Dendritic cell treated with granulocyte-macrophage colony-stimulating factor and Interleukin-4, amounts not matched to agents 40 ng/mL and 50 ng/mL, for 4 days (primary cell): ENCODE measurements around the gene SYT17.

Source experiments
- H3K27ac Mint-ChIP-seq: one replicate; pipeline ENCODE4 v1.8.0; 2022; ENCODE audit warnings: mild to moderate bottlenecking, mixed read lengths
- H3K27me3 Mint-ChIP-seq: one replicate; pipeline ENCODE4 v1.8.0; 2022; ENCODE audit warnings: mild to moderate bottlenecking, mixed read lengths
- H3K36me3 Mint-ChIP-seq: one replicate; pipeline ENCODE4 v1.8.0; 2022; ENCODE audit warnings: low read depth, mixed read lengths
- H3K4me1 Mint-ChIP-seq: one replicate; pipeline ENCODE4 v1.8.0; 2022; ENCODE audit warnings: low read depth, mixed read lengths
- H3K4me3 Mint-ChIP-seq: one replicate; pipeline ENCODE4 v1.8.0; 2022; ENCODE audit warnings: mild to moderate bottlenecking, moderate library complexity, mixed read lengths
- H3K9me3 Mint-ChIP-seq: one replicate; pipeline ENCODE4 v1.8.0; 2022; ENCODE audit warnings: mixed read lengths
- intact Hi-C: fragments of 100-400 bp; cut with micrococcal nuclease; formaldehyde crosslinking; loops from one replicate; pipeline ENCODE4 v1.15.0; 2022

Gene SYT17

GRCh38 chr16:19147627-19148026, 20.4 kb upstream of the SYT17 start:
- Mint-ChIP-seq H3K27ac (no peak overlapping the region), H3K36me3 (no peaks in the 10 kb centered on the region), H3K4me1 (peaks cover 25% of the 10 kb centered on the region), H3K9me3 (peaks cover 12% of the 10 kb centered on the region), H3K27me3 (peaks cover 12% of the 10 kb centered on the region), H3K4me3 (no peak overlapping the region)
- intact Hi-C loops = no loop called here

DNA sequence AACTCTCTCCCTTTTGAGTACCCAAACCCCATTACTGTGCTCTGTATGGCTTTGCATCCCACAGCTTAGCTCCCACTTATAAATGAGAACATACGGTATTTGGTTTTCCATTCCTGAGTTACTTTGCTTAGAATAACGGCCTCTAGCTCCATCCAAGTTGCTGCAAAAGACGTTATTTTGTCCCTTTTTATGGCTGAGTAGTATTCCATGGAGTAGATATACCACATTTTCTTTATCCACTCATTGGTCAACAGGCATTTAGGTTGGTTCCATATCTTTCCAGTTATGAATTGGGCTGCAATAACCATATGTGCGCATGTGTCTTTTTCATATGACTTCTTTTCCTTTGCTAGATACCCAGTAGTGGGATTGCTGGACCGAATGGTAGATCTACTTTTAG, 19.9 kb upstream of the SYT17 start:
- peaks cover 28% of the 10 kb centered on the region for H3K4me1 Mint-ChIP-seq
- no peak overlapping the region for H3K27ac Mint-ChIP-seq
- H3K4me3 Mint-ChIP-seq = no peak overlapping the region
- intact Hi-C loops = no loop called here
- H3K27me3 Mint-ChIP-seq = peaks cover 13% of the 10 kb centered on the region
- peaks cover 12% of the 10 kb centered on the region for H3K9me3 Mint-ChIP-seq
- no peaks in the 10 kb centered on the region for H3K36me3 Mint-ChIP-seq

DNA sequence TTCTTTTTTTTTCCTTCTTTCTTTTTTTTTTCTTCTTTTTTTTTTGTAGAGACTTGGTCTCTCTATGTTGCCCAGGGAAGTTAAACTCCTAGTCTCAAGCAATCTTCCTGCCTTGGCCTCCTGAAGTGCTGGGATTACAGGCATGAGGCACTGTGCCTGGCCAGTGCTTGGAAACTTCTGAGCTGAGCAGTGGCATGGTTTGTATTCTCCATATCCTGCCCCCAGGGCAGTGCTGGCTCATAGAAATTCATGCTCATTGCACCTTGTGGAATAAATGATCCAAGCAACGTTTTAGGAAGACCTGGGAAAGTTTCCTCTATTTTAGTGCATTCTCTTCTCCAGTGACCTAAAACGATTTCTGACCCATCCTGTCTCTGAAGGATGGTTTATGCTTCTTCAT, 16.7 kb upstream of the SYT17 start:
- peaks cover 11% of the 10 kb centered on the region for H3K27me3 Mint-ChIP-seq
- peaks cover 36% of the 10 kb centered on the region for H3K4me1 Mint-ChIP-seq
- no peak overlapping the region for H3K4me3 Mint-ChIP-seq
- H3K27ac Mint-ChIP-seq = no peak overlapping the region
- intact Hi-C loops = no loop called here
- peaks cover 19% of the 10 kb centered on the region for H3K9me3 Mint-ChIP-seq
- H3K36me3 Mint-ChIP-seq = no peaks in the 10 kb centered on the region

GRCh38 chr16:19152042-19152441, 16.0 kb upstream of the SYT17 start:
- Mint-ChIP-seq H3K36me3 (no peaks in the 10 kb centered on the region), H3K27ac (no peak overlapping the region), H3K9me3 (peaks cover 23% of the 10 kb centered on the region), H3K27me3 (peaks cover 9% of the 10 kb centered on the region), H3K4me1 (peaks cover 36% of the 10 kb centered on the region), H3K4me3 (no peak overlapping the region)
- intact Hi-C loops = no loop called here

GRCh38 chr16:19153876-19154275, 14.2 kb upstream of the SYT17 start:
- Mint-ChIP-seq H3K9me3 (peaks cover 14% of the 10 kb centered on the region), H3K4me3 (no peak overlapping the region), H3K36me3 (no peaks in the 10 kb centered on the region), H3K27me3 (peaks cover 10% of the 10 kb centered on the region), H3K27ac (no peak overlapping the region), H3K4me1 (peaks cover 34% of the 10 kb centered on the region)
- intact Hi-C loops = no loop called here

DNA sequence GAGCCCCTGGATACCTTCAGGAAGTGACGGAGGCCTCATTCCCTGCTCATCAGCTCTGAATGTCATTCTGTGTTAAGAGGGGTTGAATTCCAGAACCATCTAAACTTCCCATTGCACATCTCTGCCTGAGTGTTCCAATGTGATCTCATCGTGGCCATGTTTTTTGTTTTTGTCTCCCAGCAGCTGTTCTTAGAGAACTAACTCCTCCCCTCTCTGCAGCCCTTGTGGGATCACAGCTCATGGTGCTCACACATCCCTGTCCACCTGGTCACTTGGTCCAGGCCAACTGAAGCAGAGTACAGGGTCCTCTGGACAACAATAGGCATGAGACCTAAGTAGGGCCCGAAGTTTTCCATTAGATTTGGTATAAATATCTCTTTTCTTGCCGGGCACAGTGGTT, 6.0 kb upstream of the SYT17 start:
- Mint-ChIP-seq H3K36me3 (no peaks in the 10 kb centered on the region), H3K27me3 (peaks cover 13% of the 10 kb centered on the region), H3K4me3 (no peak overlapping the region), H3K4me1 (peaks cover 14% of the 10 kb centered on the region), H3K9me3 (no peaks in the 10 kb centered on the region), H3K27ac (no peak overlapping the region)
- intact Hi-C loops = no loop called here

DNA sequence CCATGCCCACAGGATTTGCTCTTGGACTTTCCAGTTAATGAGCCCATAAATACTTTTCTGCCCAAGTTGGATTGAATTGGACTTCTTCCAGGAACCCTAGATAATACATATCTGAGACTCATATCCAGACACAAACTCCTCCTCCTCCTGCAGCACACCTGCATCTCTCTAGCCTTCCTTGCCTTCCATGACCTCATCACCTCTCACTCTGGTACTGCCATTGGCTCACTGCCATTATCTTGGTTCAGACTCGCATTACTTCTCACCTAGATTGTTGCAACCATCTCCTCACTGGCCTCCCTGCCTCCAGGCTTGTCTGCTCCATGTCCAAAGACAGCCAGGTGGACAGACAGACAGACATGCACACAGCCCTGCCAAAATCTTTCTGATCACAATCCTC, 4.8 kb upstream of the SYT17 start:
- no peak overlapping the region for H3K4me3 Mint-ChIP-seq
- H3K4me1 Mint-ChIP-seq = peaks cover 14% of the 10 kb centered on the region
- H3K9me3 Mint-ChIP-seq = no peaks in the 10 kb centered on the region
- intact Hi-C loops = no loop called here
- no peaks in the 10 kb centered on the region for H3K36me3 Mint-ChIP-seq
- H3K27ac Mint-ChIP-seq = no peak overlapping the region
- H3K27me3 Mint-ChIP-seq = peaks cover 13% of the 10 kb centered on the region

- intact Hi-C loops = no loop called here
- no peaks in the 10 kb centered on the region for H3K9me3 Mint-ChIP-seq
- H3K36me3 Mint-ChIP-seq = no peaks in the 10 kb centered on the region
- H3K27me3 Mint-ChIP-seq = peaks cover 10% of the 10 kb centered on the region
- H3K27ac Mint-ChIP-seq = no peak overlapping the region
- H3K4me3 Mint-ChIP-seq = no peak overlapping the region
- peaks cover 9% of the 10 kb centered on the region for H3K4me1 Mint-ChIP-seq
These were observed 3.8 kb upstream of the SYT17 start for GRCh38 chr16:19164285-19164684.

DNA sequence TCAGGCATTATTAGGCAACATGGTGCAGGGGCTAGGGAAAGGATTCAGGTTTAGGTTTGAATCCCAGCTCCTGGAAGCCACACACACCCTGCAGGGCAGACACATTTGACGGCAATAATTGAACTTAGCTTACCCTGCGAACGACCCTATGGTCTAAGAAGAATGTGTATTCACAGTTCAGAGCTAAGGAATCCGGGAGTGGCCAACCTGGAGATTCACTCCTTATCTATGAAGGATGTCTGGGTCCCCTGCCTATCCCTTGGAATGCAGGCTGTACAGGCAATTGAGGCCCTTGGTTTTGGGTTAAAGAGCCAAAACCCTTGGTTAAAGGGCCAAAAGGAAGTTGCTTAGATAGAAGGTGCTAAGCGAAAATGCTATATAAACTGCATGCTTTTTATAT, 2.9 kb upstream of the SYT17 start:
- Mint-ChIP-seq H3K36me3 (no peaks in the 10 kb centered on the region), H3K4me1 (peaks cover 14% of the 10 kb centered on the region), H3K27me3 (peaks cover 12% of the 10 kb centered on the region), H3K27ac (no peak overlapping the region), H3K9me3 (no peaks in the 10 kb centered on the region), H3K4me3 (no peak overlapping the region)
- intact Hi-C loops = loop anchor here (5.0 kb wide), 1 partner anchor 33 kb away; no protein-coding TSS in a partner anchor

DNA sequence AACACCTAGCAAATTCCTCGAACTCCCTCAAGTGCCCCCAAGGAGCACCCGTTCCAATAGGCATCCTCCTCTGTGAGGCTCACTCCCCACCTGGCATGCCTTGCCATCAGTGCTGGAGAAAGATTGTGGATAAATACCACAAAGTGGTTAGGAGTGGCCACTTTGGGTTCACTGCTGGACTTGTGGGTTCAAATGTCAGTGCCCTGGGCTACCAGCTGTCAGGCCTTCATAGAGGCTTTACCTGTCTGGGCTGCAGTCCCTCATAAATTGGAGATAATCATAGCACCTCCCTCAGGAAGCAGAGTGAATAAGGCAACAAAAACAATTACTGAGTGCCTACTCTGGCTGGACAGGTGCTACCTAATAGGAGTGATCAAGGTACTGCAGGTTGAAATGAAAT, 1.5 kb upstream of the SYT17 start:
- H3K9me3 Mint-ChIP-seq = no peaks in the 10 kb centered on the region
- intact Hi-C loops = loop anchor here (5.0 kb wide), 1 partner anchor 34 kb away; no protein-coding TSS in a partner anchor
- H3K27me3 Mint-ChIP-seq = peaks cover 21% of the 10 kb centered on the region
- H3K4me3 Mint-ChIP-seq = no peak overlapping the region
- peaks cover 19% of the 10 kb centered on the region for H3K4me1 Mint-ChIP-seq
- H3K27ac Mint-ChIP-seq = no peak overlapping the region
- H3K36me3 Mint-ChIP-seq = no peaks in the 10 kb centered on the region

DNA sequence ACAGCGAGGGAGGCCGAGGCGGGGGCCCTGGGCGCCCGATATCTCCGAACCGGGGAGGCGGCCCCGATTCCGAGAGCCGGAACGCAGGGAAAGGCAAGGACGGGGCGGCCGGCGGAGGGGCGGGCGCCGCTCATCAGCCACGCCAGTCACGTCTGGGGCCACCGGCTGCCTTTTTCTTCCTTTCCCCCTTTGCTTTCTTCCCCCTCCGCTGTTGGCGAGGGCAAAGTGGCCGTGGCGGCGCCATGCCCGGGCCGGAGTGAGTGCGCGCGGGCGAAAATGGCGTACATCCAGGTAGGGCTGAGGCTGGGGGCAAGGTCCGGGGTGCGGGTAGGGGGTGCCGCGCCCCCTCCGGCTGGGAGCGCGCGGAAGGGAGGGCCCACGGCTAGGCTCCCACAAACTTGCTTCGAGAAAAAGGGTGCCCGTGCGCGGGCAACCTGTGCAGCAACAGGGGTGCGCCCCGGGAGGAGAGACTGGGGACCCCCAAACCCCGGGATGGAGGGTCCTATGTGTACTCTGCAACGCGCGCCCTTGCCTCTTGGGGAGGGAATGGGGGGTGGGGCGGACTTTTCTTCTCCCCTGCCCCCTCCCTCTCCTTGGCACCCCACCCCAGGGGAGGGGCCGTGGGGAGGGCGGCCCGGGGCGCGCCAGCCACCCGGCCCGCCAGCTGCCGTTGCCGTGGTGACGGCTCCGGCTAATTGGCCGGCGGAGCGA, 486 bp downstream of the SYT17 start:
- H3K4me3 Mint-ChIP-seq = peak overlapping the region; percentile 84
- H3K27me3 Mint-ChIP-seq = peaks cover 24% of the 10 kb centered on the region
- H3K9me3 Mint-ChIP-seq = no peaks in the 10 kb centered on the region
- H3K4me1 Mint-ChIP-seq = peaks cover 25% of the 10 kb centered on the region
- H3K27ac Mint-ChIP-seq = peak overlapping the region; percentile 79
- peaks cover 10% of the 10 kb centered on the region for H3K36me3 Mint-ChIP-seq
- intact Hi-C loops = loop anchor here (5.0 kb wide), 1 partner anchor 36 kb away; no protein-coding TSS in a partner anchor

GRCh38 chr16:19169082-19169639, 1.1 kb downstream of the SYT17 start:
- intact Hi-C loops = loop anchor here (5.0 kb wide), 1 partner anchor 37 kb away; no protein-coding TSS in a partner anchor
- peaks cover 17% of the 10 kb centered on the region for H3K36me3 Mint-ChIP-seq
- H3K27me3 Mint-ChIP-seq = peaks cover 28% of the 10 kb centered on the region
- peaks cover 29% of the 10 kb centered on the region for H3K4me1 Mint-ChIP-seq
- H3K27ac Mint-ChIP-seq = peak overlapping the region; percentile 79
- H3K9me3 Mint-ChIP-seq = no peaks in the 10 kb centered on the region
- peak overlapping the region; percentile 84 for H3K4me3 Mint-ChIP-seq

DNA sequence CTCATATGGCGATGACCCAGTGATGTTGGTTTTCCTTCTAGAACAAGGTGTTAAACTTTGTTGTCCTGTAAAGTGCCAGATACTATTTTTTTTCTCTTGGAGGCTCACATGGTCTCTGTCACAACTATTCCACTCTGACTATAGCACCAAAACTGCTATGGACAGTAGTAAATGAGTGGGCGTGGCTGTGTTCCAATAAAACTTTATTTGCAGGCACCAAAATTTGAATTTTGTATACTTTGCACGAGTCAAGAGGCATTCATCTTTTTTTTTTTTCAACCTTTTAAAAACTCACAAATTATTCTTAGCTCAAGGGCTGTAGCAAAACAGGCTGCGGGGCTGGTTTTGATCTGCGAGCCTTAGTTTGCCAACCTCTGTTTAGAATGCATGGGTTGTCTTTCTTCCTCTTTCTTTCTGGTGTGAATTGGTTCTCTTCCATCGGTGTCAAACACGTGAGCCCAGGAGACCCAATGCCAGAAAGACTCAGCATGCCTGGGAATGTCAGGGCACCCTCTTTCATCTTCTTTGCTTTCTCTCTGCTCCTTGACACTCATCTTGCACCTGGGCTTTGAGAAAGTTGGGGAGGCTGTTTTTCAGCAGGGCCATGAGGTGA, 2.1 kb downstream of the SYT17 start:
- Mint-ChIP-seq H3K27ac (no peak overlapping the region), H3K27me3 (peaks cover 29% of the 10 kb centered on the region), H3K4me1 (peaks cover 39% of the 10 kb centered on the region), H3K9me3 (no peaks in the 10 kb centered on the region), H3K4me3 (no peak overlapping the region), H3K36me3 (peaks cover 25% of the 10 kb centered on the region)
- intact Hi-C loops = no loop called here

DNA sequence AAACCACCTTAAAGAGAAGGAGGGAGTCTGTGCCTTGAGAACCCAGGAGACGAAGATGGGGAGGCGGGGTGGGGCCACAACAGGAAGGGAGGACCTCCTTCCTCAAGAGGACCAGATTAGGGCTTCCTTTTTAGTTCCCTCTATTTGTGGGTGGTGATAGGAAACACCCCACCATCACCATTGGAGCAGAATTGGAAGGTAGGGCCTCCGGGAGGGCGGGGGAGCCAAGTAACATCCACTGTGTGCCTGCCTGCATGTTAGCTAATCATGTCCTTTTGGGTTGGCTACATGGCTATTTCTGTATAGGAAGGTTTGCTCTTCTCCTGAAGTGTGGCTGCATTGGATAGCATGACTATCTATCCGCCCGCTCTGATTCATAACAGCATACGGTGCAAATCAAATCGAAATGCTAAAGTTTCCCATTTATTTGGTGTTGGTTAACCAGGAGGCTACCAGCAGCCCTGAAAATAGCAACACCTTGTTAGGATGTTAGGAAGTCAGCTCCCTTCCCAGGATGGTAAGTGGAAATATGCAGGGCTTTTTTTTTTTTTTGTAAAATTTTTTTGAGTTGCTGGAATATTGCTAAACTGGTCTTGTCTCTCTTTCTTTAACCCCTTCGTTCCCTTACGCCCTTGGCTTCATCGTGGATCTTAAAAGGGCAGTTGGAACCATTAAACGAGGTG, 4.2 kb downstream of the SYT17 start:
- intact Hi-C loops = no loop called here
- peaks cover 26% of the 10 kb centered on the region for H3K27me3 Mint-ChIP-seq
- H3K4me3 Mint-ChIP-seq = no peak overlapping the region
- peaks cover 40% of the 10 kb centered on the region for H3K36me3 Mint-ChIP-seq
- peaks cover 59% of the 10 kb centered on the region for H3K4me1 Mint-ChIP-seq
- H3K27ac Mint-ChIP-seq = no peak overlapping the region
- H3K9me3 Mint-ChIP-seq = no peaks in the 10 kb centered on the region
